ENCODE measurements around the gene OSBPL8. TPM values are rescaled to one million over a fixed set of nuclear protein-coding genes. Genes with fewer than 3 reads are reported as not detected.
"Not testable (repeated sequence)": the region's sequence is repeated elsewhere in the genome, so short reads cannot be mapped to it uniquely, and the experiment has no call there.

OSBPL8 gene
- total RNA-seq, 1 donor from 2014 or later, result 103 TPM

DNA sequence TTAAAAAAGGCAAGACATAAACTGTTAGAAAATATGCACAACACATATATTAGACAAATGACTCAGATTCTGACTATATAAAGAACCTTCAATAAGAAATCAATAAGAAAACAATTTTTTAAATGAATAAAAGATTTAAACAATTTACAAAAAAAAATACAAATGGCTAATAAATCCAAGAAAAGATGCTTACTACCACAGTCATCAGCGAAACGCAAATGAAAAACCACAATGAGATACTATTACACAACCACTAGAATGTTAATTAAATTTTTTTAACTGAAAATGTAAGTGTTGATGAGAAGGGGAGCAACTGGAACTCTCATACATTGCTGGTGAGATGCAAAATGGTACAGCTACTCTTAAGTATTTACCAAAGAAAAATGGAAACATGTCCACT, 24.4 kb downstream of the OSBPL8 start:
- intact Hi-C loops (cut with DNase I), result no loop called here
- DNase-seq (ENCODE audit: low spot score), result no peak
- no peak for ATAC-seq

DNA sequence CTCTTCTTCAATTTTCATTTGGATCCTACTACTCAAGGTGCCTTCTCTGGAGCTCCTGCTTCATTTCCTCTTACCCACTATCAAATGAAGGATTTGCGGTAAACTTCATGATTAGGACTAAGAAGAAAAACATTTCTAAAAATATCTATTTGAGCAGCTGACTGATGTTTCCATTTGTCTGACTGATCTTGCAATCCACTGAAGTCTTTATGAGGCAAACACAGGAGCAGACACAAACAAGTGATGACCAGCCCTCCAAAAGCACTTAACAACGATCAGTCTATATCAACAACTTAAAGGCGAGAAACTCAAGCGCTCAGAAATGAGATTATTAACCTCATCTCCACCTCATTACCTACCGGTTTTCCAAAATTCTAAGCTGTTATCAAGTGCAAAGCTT, 26.2 kb downstream of the OSBPL8 start:
- intact Hi-C loops (cut with DNase I), result no loop called here
- no peak for ATAC-seq

DNA sequence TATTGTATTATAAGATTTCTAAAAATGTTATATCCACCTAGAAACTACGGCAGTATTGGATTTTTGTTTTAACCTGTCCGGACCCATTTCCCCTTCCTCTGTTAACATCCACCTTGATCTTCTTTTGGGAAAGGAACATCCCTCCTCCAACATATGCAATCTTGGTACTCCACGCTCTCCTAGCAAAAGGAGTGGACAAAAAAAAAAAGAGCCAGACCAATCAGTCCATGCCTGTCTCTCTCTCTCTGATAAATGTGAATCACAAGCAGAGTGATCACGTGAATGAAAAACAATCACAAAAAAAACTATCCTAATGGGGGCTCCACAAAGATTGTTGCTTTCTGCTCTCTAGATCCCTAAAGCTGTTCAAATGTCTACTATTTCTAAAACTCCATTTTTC, 27.1 kb downstream of the OSBPL8 start:
- ATAC-seq, result no peak
- intact Hi-C loops (cut with DNase I), result no loop called here
- no peak for DNase-seq (ENCODE audit: low spot score)

More for the DNA sequence above, 26.2 kb downstream of the OSBPL8 start:
- no peak for DNase-seq (ENCODE audit: low spot score)

DNA sequence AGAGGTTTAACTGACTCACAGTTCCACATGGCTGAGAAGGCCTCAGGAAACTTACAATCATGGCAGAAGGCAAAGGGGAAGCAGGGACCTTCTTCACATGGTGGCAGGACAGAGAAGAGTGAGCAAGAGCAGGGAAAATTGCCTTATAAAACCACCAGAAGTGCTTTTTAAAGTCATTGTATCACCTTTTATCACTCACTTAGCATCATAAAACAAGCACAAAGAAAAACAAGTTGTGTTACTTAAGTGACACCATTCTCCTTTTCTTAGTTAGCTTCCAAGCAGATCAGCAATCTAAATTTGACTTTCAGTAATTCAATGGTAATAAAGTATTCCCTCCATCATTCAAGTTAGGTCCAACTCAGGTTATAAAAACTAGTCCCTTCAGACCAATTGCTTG, 28.5 kb downstream of the OSBPL8 start:
- intact Hi-C loops (cut with DNase I), result no loop called here
- no peak for DNase-seq (ENCODE audit: low spot score)
- no peak for ATAC-seq

DNA sequence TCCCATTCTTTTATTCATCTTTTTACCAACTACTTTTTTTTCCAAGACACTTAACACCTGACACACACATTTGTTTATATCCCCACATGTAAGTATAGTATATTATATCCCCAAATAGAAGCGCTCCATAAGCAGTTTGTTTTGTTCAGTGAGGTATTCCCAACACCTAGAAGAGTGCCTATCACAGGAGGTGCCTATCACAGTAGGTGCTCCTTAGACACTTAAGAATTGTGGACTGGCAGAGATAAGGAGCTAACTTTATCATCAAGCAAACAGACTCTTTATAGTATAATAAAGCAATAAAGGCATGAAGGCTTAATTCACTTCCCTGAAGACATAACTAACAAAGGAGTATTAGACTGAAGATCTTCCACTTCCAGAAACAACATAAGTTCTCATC, 29.1 kb downstream of the OSBPL8 start:
- no peak for DNase-seq (ENCODE audit: low spot score)
- intact Hi-C loops (cut with DNase I), result no loop called here
- ATAC-seq, result no peak

DNA sequence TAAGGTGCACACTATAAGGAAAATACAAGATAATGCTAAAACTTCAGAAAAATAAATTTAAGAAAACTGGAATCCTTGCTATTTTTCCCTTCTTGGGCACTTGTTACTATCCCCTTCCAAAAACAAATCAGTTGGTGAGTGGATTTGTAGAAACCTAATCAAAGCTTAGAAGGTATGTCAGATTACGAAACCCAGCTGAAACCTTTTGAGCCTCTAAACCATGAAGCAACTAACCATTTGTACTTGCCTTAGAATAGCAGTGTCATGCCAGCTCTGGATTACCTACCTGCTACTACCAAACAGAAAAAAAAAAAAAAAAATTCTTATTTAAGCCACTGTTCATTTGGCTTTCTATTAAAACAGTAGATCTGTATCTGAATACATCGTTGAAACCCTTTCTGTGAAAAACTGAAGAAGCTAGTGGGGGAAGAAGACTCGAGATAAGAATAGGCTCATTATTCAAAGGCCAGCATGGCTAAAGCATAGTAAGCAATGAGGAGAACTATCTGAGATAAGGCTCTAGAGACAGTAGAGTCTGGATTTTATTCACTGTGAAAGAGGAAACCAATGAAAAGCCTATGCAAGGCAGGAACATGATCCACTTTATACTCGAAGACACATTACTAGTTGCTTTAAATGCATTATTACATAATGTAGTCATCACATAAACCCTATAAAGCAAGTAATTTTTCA, 30.2 kb downstream of the OSBPL8 start:
- DNase-seq (ENCODE audit: low spot score), result no peak
- intact Hi-C loops (cut with DNase I), result no loop called here
- ATAC-seq, result no peak

DNA sequence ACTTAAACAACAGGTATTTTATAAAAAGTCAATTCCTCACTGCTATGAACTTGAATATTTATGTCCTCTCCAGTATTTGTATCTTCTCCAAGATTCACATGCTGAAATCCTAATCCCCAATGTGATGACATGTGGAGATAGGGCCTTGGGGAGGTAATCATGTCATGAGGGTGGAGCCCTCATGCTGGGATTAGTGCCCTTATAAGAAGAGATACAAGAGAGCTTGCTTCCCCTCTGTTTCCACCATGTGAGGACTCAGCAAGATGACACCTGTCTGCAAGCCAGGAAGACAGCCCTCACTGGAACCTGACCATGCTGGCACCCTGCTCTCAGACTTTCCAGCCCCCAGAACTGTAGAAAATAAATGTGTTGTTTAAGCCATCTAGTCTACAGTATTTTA, 36.2 kb downstream of the OSBPL8 start:
- DNase-seq (ENCODE audit: low spot score) (no peak), ATAC-seq (no peak)
- intact Hi-C loops (cut with DNase I), result no loop called here

DNA sequence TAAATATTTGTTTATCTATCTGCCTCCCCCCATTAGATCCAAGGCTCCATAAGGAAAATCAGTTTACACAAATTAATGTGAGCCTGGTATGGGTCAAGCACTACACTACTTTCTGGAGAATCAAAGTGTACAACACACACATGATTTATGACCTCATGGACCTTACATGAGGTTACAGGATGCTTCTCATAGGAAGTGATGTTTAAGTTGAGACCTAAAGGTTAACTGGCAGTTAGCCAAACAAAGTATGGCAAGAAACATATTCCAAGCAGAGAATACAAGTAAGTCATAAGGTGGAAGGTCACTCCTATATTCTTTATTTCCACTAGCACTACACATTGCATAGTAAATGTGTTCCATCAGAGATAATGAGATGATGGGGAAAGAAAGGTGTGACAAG, 39.2 kb downstream of the OSBPL8 start:
- ATAC-seq, result no peak

DNA sequence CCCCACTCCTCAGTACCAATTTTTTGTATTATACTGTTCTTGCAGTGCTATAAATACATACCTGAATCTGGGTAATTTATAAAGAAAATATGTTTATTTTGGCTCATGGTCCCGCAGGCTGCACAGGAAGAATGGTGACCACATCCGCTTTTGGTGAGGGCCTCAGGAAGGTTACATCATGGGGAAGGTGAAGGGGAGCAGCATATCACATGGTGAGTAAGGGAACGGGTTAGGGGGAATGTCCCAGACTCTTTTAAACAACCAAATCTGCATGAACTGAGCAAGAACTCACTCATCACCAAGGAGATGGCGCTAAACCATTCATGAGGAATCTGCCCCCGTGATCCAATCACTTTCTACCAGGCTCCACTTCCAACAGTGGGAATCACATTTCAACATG, 40.0 kb downstream of the OSBPL8 start:
- DNase-seq (ENCODE audit: low spot score) (no peak), ATAC-seq (no peak)
- intact Hi-C loops (cut with DNase I), result no loop called here

More for the DNA sequence above, 39.2 kb downstream of the OSBPL8 start:
- intact Hi-C loops (cut with DNase I), result no loop called here
- DNase-seq (ENCODE audit: low spot score), result no peak

DNA sequence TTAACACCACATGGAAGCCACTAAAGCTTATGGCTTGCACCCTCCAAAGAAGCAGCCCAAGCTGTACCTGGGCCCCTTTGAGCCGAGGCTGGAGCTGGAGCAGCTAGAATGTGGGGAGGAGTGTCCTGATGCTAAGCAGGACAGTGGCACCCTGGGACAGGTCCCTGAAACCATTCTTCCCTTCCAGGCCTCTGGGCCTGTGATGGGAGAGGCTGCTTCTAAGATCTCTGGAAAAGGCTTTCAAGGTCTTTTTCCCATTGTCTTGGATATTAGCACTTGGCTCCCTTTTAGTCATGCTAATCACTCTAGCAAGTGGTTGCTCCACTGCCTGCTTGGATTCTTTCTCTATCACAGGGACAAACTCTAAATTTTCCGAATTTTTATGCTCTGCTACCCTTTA, 40.9 kb downstream of the OSBPL8 start:
- no peak for DNase-seq (ENCODE audit: low spot score)
- no peak for ATAC-seq
- intact Hi-C loops (cut with DNase I), result no loop called here

DNA sequence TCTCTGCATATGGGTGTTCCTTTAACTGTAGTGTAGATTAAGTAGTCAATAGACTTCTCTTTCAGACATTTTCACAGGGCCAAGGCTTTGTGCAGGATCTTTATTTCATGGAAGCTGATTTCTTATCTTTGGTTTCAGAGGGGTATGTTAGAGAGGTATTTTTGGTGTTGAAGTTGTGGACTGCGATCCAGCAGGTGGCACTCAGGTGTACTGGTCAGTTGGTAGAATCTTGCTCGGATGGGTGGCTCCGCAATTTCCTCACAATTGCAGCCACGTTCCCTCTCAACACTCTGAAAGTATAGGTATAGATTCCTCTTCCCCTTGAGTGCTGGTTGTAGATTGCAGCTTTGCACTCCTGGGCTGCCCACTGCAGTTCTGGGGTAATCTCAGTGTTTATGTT, 44.3 kb downstream of the OSBPL8 start:
- DNase-seq (ENCODE audit: low spot score), result no peak
- ATAC-seq, result no peak
- intact Hi-C loops (cut with DNase I), result no loop called here

DNA sequence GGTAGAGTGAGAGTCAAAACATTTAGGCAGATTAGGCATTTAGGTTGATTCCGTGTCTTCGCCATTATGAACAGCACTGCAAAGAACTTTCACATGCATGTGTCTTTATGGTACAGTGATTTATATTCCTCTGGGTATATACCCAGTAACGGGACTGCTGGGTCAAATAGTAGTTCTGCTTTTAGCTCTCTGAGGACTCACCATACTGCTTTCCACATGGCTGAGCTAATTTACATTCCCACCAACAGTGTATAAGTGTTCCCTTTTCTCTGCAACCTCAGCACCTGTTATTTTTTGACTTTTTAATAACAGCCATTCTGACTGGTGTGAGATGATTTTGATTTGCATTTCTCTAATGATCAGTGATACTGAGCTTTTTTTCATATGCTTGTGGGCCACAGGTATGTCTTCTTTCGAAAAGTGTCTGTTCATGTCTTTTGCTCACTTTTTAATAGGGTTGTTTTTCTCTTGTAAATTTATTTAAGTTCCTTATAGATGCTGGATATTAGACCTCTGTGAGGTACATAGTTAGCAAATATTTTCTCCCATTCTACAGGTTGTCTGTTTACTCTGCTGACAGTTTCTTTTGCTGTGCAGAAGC, 48.4 kb downstream of the OSBPL8 start:
- ATAC-seq, result not testable (repeated sequence)

DNA sequence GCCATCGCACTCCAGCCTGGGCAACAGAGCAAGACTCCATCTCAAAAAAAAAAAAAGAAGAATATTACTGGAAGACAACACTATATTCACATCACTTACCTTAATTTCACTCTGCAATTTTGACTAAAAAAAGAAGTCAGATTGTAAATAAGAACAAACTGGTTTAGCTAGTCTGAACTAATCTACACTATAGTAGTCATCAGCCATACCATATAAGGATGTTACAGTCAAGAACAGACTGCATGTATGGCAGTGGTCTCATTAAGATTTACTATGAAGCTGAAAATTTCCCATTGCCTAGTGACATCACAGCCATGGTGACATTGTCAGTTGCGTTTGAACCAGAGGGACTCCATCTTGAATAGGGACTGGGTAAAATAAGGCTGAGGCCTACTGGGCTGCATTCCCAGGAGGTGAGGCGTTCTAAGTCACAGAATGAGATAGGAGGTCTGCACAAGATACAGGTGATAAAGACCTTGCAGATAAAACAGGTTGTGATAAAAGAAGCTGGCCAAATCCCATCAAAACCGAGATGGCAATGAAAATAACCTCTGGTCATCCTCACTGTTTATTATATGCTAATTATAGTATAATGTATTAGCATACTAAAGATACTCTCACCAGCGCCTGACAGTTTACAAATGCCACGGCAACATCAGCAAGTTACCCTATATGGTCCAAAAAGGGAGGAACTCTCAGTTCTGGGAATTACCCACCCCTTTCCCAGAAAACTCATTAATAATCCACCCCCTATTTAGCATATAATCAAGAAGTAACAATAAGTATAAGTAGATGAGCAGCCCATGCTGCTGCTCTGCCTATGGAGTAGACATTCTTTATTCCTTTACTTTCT, 51.2 kb downstream of the OSBPL8 start:
- ATAC-seq (no peak), DNase-seq (ENCODE audit: low spot score) (no peak)
- intact Hi-C loops (cut with DNase I), result no loop called here

More for the DNA sequence above, 48.4 kb downstream of the OSBPL8 start:
- DNase-seq (ENCODE audit: low spot score); intact Hi-C loops (cut with DNase I): not testable (repeated sequence)

DNA sequence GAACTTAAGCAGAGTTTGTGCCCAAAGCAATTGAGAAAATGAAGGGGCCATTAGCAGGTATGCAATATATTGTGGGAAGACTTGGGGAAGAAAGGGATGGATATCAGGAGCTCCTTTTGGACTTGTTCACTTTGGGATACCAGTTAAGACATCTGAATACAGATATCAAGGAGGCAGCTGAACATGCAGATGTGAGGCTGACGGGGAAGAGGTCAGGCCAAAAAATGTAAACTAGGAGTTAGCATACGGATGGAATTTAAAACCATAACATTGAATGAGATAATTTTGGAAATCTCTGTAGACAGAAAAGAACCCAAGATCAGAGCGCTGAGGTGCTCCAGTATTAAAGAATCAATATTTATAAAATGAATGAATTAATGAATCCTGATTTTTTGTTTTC, 53.4 kb downstream of the OSBPL8 start:
- intact Hi-C loops (cut with DNase I), result no loop called here
- ATAC-seq, result no peak
- no peak for DNase-seq (ENCODE audit: low spot score)

DNA sequence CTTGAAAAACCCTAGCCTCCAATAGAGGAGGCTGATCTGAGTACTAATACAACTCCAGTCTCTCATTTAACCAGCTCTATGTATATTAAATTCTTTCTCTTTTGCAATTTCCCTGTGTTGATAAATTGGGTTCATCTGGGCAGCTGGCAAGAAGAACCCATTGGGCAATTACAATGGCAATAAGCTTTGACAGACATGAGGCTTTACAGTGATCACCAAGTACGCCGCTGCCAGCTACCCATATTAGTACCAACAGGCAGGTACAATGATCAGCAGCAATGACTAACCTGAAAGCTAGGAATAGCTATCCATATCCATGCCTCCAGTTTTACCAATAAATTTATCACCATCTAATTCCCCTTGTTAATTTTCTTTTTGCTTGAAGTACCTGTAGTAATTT, 54.5 kb downstream of the OSBPL8 start:
- DNase-seq (ENCODE audit: low spot score) (no peak), ATAC-seq (no peak)
- intact Hi-C loops (cut with DNase I), result no loop called here

DNA sequence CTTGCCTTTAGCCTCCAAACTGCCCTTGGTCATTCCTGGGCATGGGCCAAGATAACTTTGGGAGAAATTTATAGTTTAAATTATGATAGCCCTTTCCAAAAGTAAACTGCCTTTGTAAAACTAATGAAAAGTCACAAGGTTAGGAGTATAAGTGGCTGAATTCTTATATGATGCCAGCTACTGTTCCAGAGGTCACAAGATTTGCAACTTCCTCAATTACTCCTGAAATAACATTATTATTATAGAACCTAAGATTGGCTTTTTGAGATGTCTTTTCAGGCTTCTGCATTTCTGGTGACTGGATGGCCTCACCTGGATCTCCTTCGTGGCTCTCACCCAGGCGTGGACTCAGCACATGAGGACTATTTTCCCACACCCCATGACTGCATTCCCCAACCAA, 55.0 kb downstream of the OSBPL8 start:
- intact Hi-C loops (cut with DNase I), result no loop called here
- DNase-seq (ENCODE audit: low spot score), result no peak
- ATAC-seq, result no peak

DNA sequence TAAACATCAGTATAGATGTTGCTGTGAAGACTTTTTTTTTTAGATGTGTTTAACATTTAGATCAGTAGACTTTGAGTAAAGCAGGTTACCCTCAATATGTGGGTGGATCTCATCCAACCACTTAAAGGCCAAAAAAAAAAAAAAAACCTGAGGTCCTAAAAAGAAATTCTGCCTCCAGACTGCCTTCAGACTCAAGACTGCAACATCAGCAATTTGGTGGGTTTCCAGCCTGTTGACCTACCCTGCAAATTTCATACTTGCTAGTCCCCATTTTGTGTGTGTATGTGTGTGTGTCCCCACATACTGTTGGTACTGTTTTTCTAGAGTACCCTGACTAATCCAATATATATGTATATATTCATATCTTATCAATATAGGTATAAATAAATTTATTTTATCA, 55.6 kb downstream of the OSBPL8 start:
- DNase-seq (ENCODE audit: low spot score) (no peak), ATAC-seq (no peak)
- intact Hi-C loops (cut with DNase I), result no loop called here

DNA sequence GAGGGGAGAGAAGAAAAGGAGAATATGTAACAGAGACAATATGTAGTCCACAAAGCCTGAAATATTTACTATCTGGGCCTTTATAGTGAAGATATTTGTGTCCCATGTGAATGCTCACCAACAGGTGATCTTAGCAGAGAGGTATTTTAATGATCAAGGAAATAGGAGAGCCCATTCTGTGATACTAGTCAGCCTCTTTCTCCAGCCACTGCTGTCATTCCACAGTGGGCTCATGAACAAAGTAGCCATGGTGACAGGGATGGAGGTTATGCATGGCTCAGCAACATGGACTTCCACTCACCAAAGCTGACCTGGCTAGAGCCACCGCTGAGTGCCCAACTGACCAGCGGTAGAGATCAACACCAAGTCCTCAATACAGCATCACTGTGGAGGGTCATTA, 58.2 kb downstream of the OSBPL8 start:
- ATAC-seq, result no peak
- intact Hi-C loops (cut with DNase I), result no loop called here
- DNase-seq (ENCODE audit: low spot score), result no peak

DNA sequence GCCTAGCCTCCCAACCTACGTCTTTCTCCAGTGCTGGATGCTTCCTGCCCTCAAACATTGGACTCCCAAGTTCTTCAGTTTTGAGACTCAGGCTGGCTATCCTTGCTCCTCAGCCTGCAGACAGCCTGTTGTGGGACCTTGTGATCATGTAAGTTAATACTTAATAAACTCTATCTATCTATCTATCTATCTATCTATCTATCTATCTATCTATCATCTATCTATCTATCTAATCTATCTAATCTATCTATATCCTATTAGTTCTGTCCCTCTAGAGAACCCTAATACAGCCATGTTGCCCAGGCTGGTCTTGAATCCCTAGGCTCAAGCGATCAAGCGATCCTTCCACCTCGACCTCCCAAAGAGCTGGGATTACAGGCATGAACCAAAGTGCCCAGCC, 60.4 kb downstream of the OSBPL8 start:
- ATAC-seq; DNase-seq (ENCODE audit: low spot score); intact Hi-C loops (cut with DNase I): not testable (repeated sequence)

DNA sequence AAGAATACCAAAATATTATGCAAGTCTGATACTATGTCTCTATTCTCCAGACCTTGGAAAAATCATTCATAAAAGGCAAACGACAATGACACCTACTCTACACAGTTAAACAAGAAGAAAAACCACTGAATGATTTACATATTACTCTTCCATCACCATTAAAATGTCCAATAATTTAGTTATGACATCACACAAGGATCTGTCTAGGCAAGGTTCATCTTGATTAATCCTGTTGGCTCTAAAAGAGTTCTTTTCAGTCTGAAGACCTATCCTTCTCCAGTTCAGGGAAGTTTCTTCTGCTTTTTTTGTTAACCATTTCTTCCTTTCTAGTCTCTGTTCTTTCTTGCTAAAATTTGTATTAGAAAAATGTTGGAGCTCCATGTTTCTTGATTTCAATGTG, 64.0 kb downstream of the OSBPL8 start:
- intact Hi-C loops (cut with DNase I), result no loop called here
- DNase-seq (ENCODE audit: low spot score) (no peak), ATAC-seq (no peak)
